GM12878 (cell line): ENCODE measurements around the gene ZCCHC18. TPM values are rescaled to one million over a fixed set of nuclear protein-coding genes. Genes with fewer than 3 reads are reported as not detected.

Source experiments
- BMI1 ChIP-seq: fragments of 450-650 bp; IDR thresholded peaks from 2 replicates; pipeline ENCODE4 v1.6.1; 2016; ENCODE audit warnings: mild to moderate bottlenecking, moderate library complexity, borderline replicate concordance
- DPF2 ChIP-seq: fragments of 450-650 bp; IDR thresholded peaks from 2 replicates; pipeline ENCODE4 v1.6.1; 2017; ENCODE audit warnings: mild to moderate bottlenecking
- ETV6 ChIP-seq, 2 experiments: fragments of 450-650 bp in 1 of 2; IDR thresholded peaks in 1 of 2; conservative IDR thresholded peaks in 1 of 2; 2 replicates each; pipeline ENCODE4 v1.6.1; 2014; ENCODE audit warnings: antibody characterized with exemption in 1 of 2, borderline replicate concordance in 1 of 2, low read depth in 1 of 2, mild to moderate bottlenecking in 1 of 2, moderate library complexity in 1 of 2
- FOXK2 ChIP-seq: fragments of 450-650 bp; IDR thresholded peaks from 2 replicates; pipeline ENCODE4 v1.6.1; 2017; ENCODE audit warnings: mild to moderate bottlenecking, moderate library complexity
- GABPA ChIP-seq: IDR thresholded peaks from 2 replicates; pipeline ENCODE4 v1.6.1; 2014; ENCODE audit warnings: antibody characterized with exemption, low read depth, mild to moderate bottlenecking, inconsistent platforms
- KDM1A ChIP-seq: fragments of 200-600 bp; sonication (generic); IDR thresholded peaks from 2 replicates; pipeline ENCODE4 v1.6.1; 2016; ENCODE audit warnings: borderline replicate concordance
- LARP7 ChIP-seq: fragments of 450-650 bp; IDR thresholded peaks from 2 replicates; pipeline ENCODE4 v1.6.1; 2017; ENCODE audit warnings: mild to moderate bottlenecking
- MYC ChIP-seq: IDR thresholded peaks from 2 replicates; pipeline ENCODE4 v1.6.1; 2011; ENCODE audit warnings: mild to moderate bottlenecking, low read length, moderate library complexity, inconsistent platforms; ENCODE audit not compliant: insufficient read depth, insufficient replicate concordance, insufficient read length, severe bottlenecking
- NFXL1 ChIP-seq: fragments of 450-650 bp; IDR thresholded peaks from 2 replicates; pipeline ENCODE4 v1.6.1; 2017; ENCODE audit warnings: antibody characterized with exemption, mild to moderate bottlenecking, borderline replicate concordance
- RCOR1 ChIP-seq: conservative IDR thresholded peaks from 2 replicates; pipeline ENCODE4 v1.6.1; 2012; ENCODE audit warnings: low read depth, low read length, improper control_type of control experiment
- SIN3A ChIP-seq: IDR thresholded peaks from 2 replicates; pipeline ENCODE4 v1.6.1; 2012; ENCODE audit warnings: low read depth, low read length, improper control_type of control experiment
- SMARCA5 ChIP-seq: fragments of 450-650 bp; IDR thresholded peaks from 2 replicates; pipeline ENCODE4 v1.6.1; 2017; ENCODE audit warnings: mild to moderate bottlenecking
- SMC3 ChIP-seq: IDR thresholded peaks from 2 replicates; pipeline ENCODE4 v1.6.1; 2011; ENCODE audit warnings: low read length, improper control_type of control experiment, borderline replicate concordance
- SPI1 ChIP-seq: IDR thresholded peaks from 2 replicates; pipeline ENCODE4 v1.6.1; 2011; ENCODE audit warnings: low read depth, mild to moderate bottlenecking, low read length, moderate library complexity, borderline replicate concordance; ENCODE audit not compliant: insufficient read depth
- STAT1 ChIP-seq: fragments of 450-650 bp; conservative IDR thresholded peaks from 2 replicates; pipeline ENCODE4 v1.6.1; 2014; ENCODE audit warnings: antibody characterized with exemption, mild to moderate bottlenecking
- SUPT20H ChIP-seq: IDR thresholded peaks from 2 replicates; pipeline ENCODE4 v1.6.1; 2011; ENCODE audit warnings: low read depth, mild to moderate bottlenecking, low read length, moderate library complexity, borderline replicate concordance; ENCODE audit not compliant: control insufficient read depth
- SUZ12 ChIP-seq: fragments of 200-600 bp; sonication (generic); IDR thresholded peaks from one replicate; pipeline ENCODE4 v1.6.1; 2018; ENCODE audit warnings: antibody characterized with exemption, mild to moderate bottlenecking; ENCODE audit not compliant: unreplicated experiment
- TAF1 ChIP-seq: IDR thresholded peaks from 2 replicates; pipeline ENCODE4 v1.6.1; 2011; ENCODE audit warnings: mild to moderate bottlenecking, low read depth, low read length, borderline replicate concordance
- polyA plus RNA-seq, 11 experiments: library from polyadenylated mRNA; depleted of rRNA in 4 of 11; unstranded in 6 of 11; stranded (reverse) in 5 of 11; fragments of >200 nt; fragmentation: Nextera tagmentation in 4 of 11; fragmentation: Illumina TruSeq in 1 of 11; extraction: Ambion mirVana in 4 of 11; extraction: Trizol in 1 of 11; gene quantifications; 1 replicate in 1 of 11; 2 replicates in 10 of 11; pipeline versions ENCODE4 v1.2.1 to v1.2.3, GENCODE V29; 2011 to 2016; ENCODE audit warnings: inconsistent platforms in 2 of 11, missing spikeins in 2 of 11, low read depth in 1 of 11
- total RNA-seq, 4 experiments: library from RNA; depleted of rRNA in 3 of 4; stranded (reverse); fragments of >200 nt in 3 of 4; fragmentation: Illumina TruSeq in 1 of 4; extraction: Trizol in 1 of 4; gene quantifications; 2 replicates each; pipeline versions ENCODE4 v1.2.1 to v1.2.3, GENCODE V29; 2013 to 2021
- TF ChIP-seq, protein P1 (sequence below): IDR thresholded peaks from 2 replicates; pipeline ENCODE4 v1.6.1; 2011; ENCODE audit warnings: low read depth, mild to moderate bottlenecking, low read length, moderate library complexity, borderline replicate concordance; ENCODE audit errors: extremely low read depth
- TF ChIP-seq, protein P2 (sequence below): fragments of 450-650 bp; formaldehyde crosslinking; IDR thresholded peaks from 2 replicates; pipeline ENCODE4 v1.5.0; 2022; ENCODE audit warnings: mild to moderate bottlenecking, missing genetic modification characterization
- TF ChIP-seq, protein P3 (sequence below): IDR thresholded peaks from 2 replicates; pipeline ENCODE4 v1.6.1; 2012; ENCODE audit warnings: low read depth, low read length, improper control_type of control experiment
- TF ChIP-seq, protein P4 (sequence below): fragments of 450-650 bp; IDR thresholded peaks from 2 replicates; pipeline ENCODE4 v1.6.1; 2016; ENCODE audit warnings: mild to moderate bottlenecking
- TF ChIP-seq, protein P5 (sequence below): IDR thresholded peaks from 2 replicates; pipeline ENCODE4 v1.6.1; 2012; ENCODE audit warnings: low read depth, low read length, improper control_type of control experiment

Gene ZCCHC18
- total and polyA plus RNA-seq, 10 of the 15 experiments (the other 5 are each of a cell fraction or from before 2014, with no cell fraction given): 1.0 to 4.2 (median 2.3) TPM

DNA sequence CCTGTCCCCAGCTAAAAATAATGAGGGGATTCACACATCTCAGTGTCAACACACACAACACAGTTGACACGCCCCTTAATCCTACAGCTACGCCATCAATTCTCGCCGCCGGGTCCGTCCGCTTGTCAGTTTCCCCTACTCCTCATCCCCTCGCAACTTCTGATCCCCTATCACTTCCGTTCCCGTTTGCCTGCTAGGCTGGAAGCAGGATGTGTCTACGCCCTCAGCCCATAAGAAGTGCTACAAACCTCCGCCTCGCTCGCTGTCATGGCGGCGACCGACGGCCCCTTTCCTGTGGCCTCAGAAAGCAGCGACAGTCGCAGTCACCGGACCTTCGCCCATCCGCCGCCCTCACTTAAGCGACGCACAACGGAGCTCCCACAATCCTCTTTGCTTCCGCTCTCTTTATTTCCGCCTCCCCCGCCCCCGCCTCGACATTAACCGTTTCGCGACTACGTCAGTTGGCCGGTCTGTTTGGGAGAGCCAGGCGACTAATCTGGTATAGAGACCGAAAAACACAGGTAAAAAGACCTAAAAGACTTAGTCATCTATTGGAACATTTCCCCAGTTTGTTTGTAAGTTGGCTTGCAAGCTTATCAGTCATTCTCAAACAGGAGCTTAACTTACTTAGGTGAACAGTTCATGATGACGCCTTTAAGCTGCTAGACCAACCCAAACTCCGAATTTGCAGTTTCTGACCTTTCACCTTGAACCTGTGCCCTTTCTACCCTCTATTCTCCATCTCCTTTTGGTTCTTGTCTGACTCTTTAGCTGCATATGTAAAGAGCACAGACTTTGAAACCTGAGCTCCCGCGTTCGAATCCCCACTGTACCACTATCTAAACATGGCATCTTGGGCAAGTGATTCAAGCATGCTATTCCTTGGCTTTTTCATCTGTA is 44.6 kb downstream of the ZCCHC18 start, which contains the start of gene SLC25A53 (continued):
- TF ChIP-seq, protein P1, sequence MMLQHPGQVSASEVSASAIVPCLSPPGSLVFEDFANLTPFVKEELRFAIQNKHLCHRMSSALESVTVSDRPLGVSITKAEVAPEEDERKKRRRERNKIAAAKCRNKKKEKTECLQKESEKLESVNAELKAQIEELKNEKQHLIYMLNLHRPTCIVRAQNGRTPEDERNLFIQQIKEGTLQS: peak; percentile 27; the same call in 1 of the 2 replicates
- TF ChIP-seq SMC3 (no peak), ETV6 (conservative IDR thresholded peaks at IDR 0.05 in 1 of 2, IDR thresholded peaks at IDR 0.05 in 1 of 2; ENCODE audit: borderline replicate concordance in 1 of 2, low read depth in 1 of 2) (peak in 1 of 2 experiments; percentile 55; a peak in 1 of 4 replicates), GABPA (peak; percentile 93), SIN3A (no peak), SMARCA5 (no peak), SUPT20H (no peak), BMI1 (no peak), NFXL1 (no peak), SUZ12 (no peak), KDM1A (no peak), SPI1 (no peak), MYC (no peak), STAT1 (no peak), LARP7 (peak; percentile 79), RCOR1 (no peak), TAF1 (peak; percentile 67; the same call in 1 of the 2 replicates), DPF2 (0 out of 2 replicates have a peak, but pooled peaks have one; percentile 33), FOXK2 (no peak)
- TF ChIP-seq, protein P2, sequence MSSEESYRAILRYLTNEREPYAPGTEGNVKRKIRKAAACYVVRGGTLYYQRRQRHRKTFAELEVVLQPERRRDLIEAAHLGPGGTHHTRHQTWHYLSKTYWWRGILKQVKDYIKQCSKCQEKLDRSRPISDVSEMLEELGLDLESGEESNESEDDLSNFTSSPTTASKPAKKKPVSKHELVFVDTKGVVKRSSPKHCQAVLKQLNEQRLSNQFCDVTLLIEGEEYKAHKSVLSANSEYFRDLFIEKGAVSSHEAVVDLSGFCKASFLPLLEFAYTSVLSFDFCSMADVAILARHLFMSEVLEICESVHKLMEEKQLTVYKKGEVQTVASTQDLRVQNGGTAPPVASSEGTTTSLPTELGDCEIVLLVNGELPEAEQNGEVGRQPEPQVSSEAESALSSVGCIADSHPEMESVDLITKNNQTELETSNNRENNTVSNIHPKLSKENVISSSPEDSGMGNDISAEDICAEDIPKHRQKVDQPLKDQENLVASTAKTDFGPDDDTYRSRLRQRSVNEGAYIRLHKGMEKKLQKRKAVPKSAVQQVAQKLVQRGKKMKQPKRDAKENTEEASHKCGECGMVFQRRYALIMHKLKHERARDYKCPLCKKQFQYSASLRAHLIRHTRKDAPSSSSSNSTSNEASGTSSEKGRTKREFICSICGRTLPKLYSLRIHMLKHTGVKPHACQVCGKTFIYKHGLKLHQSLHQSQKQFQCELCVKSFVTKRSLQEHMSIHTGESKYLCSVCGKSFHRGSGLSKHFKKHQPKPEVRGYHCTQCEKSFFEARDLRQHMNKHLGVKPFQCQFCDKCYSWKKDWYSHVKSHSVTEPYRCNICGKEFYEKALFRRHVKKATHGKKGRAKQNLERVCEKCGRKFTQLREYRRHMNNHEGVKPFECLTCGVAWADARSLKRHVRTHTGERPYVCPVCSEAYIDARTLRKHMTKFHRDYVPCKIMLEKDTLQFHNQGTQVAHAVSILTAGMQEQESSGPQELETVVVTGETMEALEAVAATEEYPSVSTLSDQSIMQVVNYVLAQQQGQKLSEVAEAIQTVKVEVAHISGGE (CRISPR knock-in tag): peak; percentile 90
- TF ChIP-seq, protein P3, sequence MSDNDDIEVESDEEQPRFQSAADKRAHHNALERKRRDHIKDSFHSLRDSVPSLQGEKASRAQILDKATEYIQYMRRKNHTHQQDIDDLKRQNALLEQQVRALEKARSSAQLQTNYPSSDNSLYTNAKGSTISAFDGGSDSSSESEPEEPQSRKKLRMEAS: peak; percentile 51; the same call in 1 of the 2 replicates
- TF ChIP-seq, protein P4, sequence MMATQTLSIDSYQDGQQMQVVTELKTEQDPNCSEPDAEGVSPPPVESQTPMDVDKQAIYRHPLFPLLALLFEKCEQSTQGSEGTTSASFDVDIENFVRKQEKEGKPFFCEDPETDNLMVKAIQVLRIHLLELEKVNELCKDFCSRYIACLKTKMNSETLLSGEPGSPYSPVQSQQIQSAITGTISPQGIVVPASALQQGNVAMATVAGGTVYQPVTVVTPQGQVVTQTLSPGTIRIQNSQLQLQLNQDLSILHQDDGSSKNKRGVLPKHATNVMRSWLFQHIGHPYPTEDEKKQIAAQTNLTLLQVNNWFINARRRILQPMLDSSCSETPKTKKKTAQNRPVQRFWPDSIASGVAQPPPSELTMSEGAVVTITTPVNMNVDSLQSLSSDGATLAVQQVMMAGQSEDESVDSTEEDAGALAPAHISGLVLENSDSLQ: peak; percentile 76
- TF ChIP-seq, protein P5, sequence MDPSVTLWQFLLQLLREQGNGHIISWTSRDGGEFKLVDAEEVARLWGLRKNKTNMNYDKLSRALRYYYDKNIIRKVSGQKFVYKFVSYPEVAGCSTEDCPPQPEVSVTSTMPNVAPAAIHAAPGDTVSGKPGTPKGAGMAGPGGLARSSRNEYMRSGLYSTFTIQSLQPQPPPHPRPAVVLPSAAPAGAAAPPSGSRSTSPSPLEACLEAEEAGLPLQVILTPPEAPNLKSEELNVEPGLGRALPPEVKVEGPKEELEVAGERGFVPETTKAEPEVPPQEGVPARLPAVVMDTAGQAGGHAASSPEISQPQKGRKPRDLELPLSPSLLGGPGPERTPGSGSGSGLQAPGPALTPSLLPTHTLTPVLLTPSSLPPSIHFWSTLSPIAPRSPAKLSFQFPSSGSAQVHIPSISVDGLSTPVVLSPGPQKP: peak; percentile 86
